Natural killer cell treated with Interleukin-12 subunit alpha and Interleukin-12 subunit beta and Interleukin-15 and Interleukin-18, amount 100 ng/mL, for 72 hours (primary cell): ENCODE data around the gene HOXD13. TPM values are rescaled to one million over a fixed set of nuclear protein-coding genes. Genes with fewer than 3 reads are reported as not detected.
A peak's percentile ranks its signal among the peaks of the same experiment; 100 is the strongest.

ENCODE experiments used
- ATAC-seq, 2 donors: fragments of 150-1000 bp; cut with Tn5 transposase in 1 of 2; sonication (Bioruptor Pico), chemical (Tn5 transposase) in 1 of 2; 2 replicates each; pipeline ENCODE4 v1.10.0; 2021
- DNase-seq: peaks from one replicate; pipeline ENCODE4 v3.0.0; 2022; ENCODE audit warnings: low spot score
- H3K27ac Mint-ChIP-seq, 2 donors: 1 replicate in 1 of 2; 2 replicates in 1 of 2; pipeline ENCODE4 v1.8.0; 2022; ENCODE audit warnings: mixed read lengths in 2 of 2, mild to moderate bottlenecking in 1 of 2, moderate library complexity in 1 of 2
- H3K27me3 Mint-ChIP-seq, 2 donors: 1 replicate in 1 of 2; 2 replicates in 1 of 2; pipeline ENCODE4 v1.8.0; 2022; ENCODE audit warnings: mixed read lengths in 2 of 2
- H3K36me3 Mint-ChIP-seq: one replicate; pipeline ENCODE4 v1.8.0; 2022; ENCODE audit warnings: mixed read lengths
- H3K4me1 Mint-ChIP-seq, 2 donors: 1 replicate in 1 of 2; 2 replicates in 1 of 2; pipeline ENCODE4 v1.8.0; 2022; ENCODE audit warnings: low read depth in 2 of 2, mixed read lengths in 2 of 2, mild to moderate bottlenecking in 1 of 2
- H3K4me3 Mint-ChIP-seq: one replicate; pipeline ENCODE4 v1.8.0; 2022; ENCODE audit warnings: mixed read lengths
- H3K9me3 Mint-ChIP-seq: 2 replicates; pipeline ENCODE4 v1.8.0; 2022; ENCODE audit warnings: mixed read lengths
- total RNA-seq, 2 donors: library from RNA; stranded (reverse); gene quantifications; one replicate each; pipeline ENCODE4 v1.2.3, GENCODE V29; 2022

Gene HOXD13
- total RNA-seq, 2 donors from 2014 or later: not detected

DNA sequence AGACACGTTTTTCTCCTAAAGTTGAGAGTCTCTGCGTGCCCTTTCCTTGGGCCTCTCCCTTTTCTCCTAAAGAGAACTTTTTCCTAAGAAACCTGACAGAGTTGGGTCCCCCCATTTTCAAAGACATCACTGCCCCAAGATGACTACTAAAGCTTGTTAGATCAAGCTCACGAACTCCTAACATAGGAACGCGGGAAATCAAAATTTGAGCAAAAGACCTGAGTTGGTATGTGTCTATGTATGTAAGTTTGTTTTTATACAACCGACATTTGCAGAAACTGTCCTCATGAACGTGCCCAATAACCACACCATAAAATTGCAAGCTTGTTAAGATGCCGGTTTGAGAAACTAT, 1.4 kb downstream of the HOXD13 start:
- H3K4me3 Mint-ChIP-seq: peak overlapping the region; percentile 5
- no peak for DNase-seq
- peaks cover 60 to 75% of the 10 kb centered on the region in 2 donors for H3K27me3 Mint-ChIP-seq
- no peaks in the 10 kb centered on the region for H3K9me3 Mint-ChIP-seq
- H3K36me3 Mint-ChIP-seq: no peaks in the 10 kb centered on the region
- H3K4me1 Mint-ChIP-seq: peaks cover 20 to 22% of the 10 kb centered on the region in 2 donors
- H3K27ac Mint-ChIP-seq: no peak overlapping the region
- no peak for ATAC-seq

GRCh38 chr2:176094349-176094748, 1.8 kb downstream of the HOXD13 start:
- no peak for DNase-seq
- Mint-ChIP-seq H3K36me3 (no peaks in the 10 kb centered on the region), H3K27me3 (peaks cover 61 to 71% of the 10 kb centered on the region in 2 donors), H3K27ac (no peak overlapping the region), H3K4me1 (peaks cover 20 to 22% of the 10 kb centered on the region in 2 donors), H3K4me3 (no peak overlapping the region), H3K9me3 (no peaks in the 10 kb centered on the region)
- ATAC-seq: no peak

DNA sequence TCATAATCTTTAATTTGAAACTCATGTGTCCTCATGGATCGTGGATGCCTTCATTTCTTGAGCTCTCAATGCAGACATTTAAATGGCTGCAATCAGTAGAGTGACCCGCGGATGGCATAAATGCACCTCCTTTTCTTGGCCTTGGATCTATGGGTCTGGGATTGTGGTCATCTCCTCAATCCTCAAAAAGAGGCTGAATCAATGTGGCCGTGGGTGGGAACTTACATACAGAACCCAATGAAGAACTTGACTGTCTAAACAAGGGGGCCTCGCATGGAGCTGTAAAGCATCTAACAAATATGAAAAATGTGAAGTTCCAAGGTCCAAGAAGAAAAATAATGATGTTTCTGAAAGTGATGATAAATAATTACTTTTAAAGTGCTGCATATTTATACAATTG, 2.9 kb downstream of the HOXD13 start:
- no peak overlapping the region for H3K4me3 Mint-ChIP-seq

DNA sequence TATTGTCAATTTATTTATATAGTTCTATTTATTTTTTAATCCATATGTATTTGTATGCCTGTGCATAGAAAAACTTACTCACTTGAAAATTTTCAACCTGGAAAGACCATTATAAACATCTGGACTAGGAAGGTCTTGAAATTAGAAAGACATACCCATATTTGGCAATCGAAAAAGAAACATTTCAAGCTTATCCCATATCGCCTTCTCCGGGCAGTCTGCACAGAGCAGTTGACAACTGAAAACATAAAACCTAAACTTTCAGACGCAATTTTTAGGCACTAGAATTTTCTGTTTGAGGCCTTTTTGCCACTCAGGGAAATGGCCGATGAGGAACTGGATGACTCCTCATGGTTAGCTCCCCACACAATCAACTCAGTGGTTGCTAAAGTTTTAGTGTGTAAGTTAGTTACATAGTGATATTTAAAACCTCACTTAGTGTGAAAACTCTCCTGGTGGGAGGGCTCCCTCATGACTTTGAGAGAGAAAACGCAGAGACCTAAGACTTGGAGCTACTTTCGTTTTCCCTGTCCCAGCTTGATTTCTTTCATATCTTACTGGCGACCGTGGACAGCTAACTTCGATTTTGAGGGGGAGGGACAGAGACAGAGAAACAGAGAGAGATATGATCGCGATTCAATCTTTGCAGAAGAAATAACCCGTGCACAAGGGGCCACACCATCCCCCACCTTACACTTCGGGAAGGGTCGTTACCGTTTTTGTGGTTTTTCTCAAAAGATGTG, 3.9 kb downstream of the HOXD13 start:
- Mint-ChIP-seq H3K36me3 (no peaks in the 10 kb centered on the region), H3K27ac (no peak overlapping the region), H3K4me1 (peaks cover 20 to 22% of the 10 kb centered on the region in 2 donors), H3K27me3 (peaks cover 53 to 63% of the 10 kb centered on the region in 2 donors), H3K9me3 (no peaks in the 10 kb centered on the region), H3K4me3 (peak overlapping the region; percentile 71)
- DNase-seq (no peak), ATAC-seq (no peak)

More for the DNA sequence above, 2.9 kb downstream of the HOXD13 start:
- Mint-ChIP-seq H3K27me3 (peaks cover 62% of the 10 kb centered on the region in 2 donors), H3K36me3 (no peaks in the 10 kb centered on the region), H3K9me3 (no peaks in the 10 kb centered on the region), H3K4me1 (peaks cover 20 to 22% of the 10 kb centered on the region in 2 donors), H3K27ac (no peak overlapping the region)
- ATAC-seq (no peak), DNase-seq (no peak)

- Mint-ChIP-seq H3K4me1 (peaks cover 15 to 18% of the 10 kb centered on the region in 2 donors), H3K4me3 (peak overlapping the region; percentile 71), H3K27ac (no peak overlapping the region), H3K27me3 (peaks cover 50 to 61% of the 10 kb centered on the region in 2 donors), H3K36me3 (no peaks in the 10 kb centered on the region), H3K9me3 (no peaks in the 10 kb centered on the region)
- no peak for DNase-seq
- ATAC-seq: peak; percentile 73 to 78
These were observed 4.7 kb downstream of the HOXD13 start for GRCh38 chr2:176096986-176097819.

DNA sequence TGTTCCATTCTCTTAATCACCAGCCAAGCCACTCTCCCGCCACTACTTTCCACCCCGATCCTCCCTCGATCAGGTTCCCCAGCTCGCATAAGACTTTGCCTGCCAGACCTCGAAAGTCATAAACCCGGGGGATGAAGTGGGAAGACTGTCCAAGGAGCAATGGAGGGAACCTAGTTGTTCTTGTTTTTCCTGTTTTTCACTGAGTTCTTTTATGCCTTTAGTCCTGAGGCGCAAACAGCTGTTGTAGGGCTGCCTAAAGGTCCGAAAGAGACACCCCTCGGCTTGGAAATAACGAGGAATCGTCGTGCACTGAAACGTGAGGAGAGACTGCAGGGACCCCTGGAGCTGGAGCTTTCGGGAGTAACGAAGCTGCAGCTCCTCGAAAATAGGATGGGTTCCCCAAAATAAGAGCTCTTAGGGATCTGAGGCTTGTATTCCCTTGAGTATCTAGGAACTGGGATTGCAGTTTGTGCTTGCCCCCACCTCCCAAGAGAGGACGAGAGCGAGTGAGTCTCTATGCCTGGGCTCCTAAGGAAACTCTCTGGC, 5.4 kb downstream of the HOXD13 start:
- Mint-ChIP-seq H3K4me1 (peaks cover 15 to 18% of the 10 kb centered on the region in 2 donors), H3K9me3 (no peaks in the 10 kb centered on the region), H3K27ac (no peak overlapping the region), H3K4me3 (peak overlapping the region; percentile 71), H3K27me3 (peaks cover 57 to 65% of the 10 kb centered on the region in 2 donors), H3K36me3 (no peaks in the 10 kb centered on the region)
- no peak for DNase-seq
- ATAC-seq: no peak

GRCh38 chr2:176098366-176099158, 6.0 kb downstream of the HOXD13 start:
- Mint-ChIP-seq H3K27ac (no peak overlapping the region), H3K36me3 (no peaks in the 10 kb centered on the region), H3K9me3 (no peaks in the 10 kb centered on the region), H3K4me3 (no peak overlapping the region), H3K27me3 (peaks cover 61 to 63% of the 10 kb centered on the region in 2 donors), H3K4me1 (peaks cover 15 to 16% of the 10 kb centered on the region in 2 donors)
- DNase-seq (no peak), ATAC-seq (no peak)

DNA sequence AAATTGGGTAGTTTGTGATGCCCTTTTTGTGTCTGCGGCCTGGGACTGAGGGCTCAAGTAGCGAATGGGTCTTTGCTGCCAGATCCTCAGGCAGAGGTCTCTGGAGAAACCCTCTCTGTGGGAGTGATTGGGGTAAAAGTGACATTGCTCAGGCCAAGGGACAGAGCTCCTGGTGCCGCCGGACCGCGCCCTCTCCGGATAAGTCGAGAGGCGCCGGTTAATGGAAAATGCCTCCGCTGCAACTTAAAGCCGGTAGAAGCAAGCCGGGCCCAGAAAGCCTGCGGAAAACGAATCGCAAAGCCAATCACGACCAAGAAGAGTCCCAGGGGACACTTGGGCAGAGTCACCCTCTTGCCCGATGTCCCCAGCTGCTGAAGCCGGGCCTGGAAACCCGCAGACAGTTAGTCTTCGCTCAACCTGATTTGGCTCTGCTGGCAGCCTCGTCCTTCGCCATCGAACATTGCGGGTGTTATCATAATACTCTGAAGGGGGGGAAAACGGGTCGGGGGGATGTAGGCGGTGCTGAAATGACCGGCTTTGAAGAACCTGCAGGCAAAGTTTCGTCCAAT, 6.7 kb downstream of the HOXD13 start:
- Mint-ChIP-seq H3K4me3 (no peak overlapping the region), H3K27ac (no peak overlapping the region), H3K9me3 (no peaks in the 10 kb centered on the region), H3K27me3 (peaks cover 61% of the 10 kb centered on the region in 2 donors), H3K36me3 (no peaks in the 10 kb centered on the region), H3K4me1 (peaks cover 13 to 15% of the 10 kb centered on the region in 2 donors)
- no peak for DNase-seq
- ATAC-seq: no peak

DNA sequence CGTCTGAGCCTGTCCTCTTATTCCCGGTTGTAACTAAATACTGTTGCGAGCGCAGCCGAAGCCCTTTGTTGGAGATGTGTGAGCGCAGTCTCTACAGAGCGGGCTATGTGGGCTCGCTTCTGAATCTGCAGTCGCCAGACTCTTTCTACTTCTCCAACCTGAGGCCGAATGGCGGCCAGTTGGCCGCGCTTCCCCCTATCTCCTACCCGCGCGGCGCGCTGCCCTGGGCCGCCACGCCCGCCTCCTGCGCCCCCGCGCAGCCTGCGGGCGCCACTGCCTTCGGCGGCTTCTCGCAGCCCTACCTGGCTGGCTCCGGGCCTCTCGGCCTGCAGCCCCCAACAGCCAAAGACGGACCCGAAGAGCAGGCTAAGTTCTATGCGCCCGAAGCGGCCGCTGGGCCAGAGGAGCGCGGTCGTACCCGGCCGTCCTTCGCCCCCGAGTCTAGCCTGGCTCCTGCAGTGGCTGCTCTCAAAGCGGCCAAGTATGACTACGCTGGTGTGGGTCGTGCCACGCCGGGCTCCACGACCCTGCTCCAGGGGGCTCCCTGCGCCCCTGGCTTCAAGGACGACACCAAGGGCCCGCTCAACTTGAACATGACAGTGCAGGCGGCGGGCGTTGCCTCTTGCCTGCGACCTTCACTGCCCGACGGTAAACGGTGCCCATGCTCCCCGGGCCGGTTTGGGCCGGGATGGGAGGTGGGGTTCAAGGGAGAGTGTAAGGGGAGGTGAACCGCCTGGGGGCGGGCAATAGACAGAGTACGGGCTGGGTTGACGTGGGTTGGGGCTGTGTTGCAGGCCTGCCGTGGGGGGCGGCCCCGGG, 7.4 kb downstream of the HOXD13 start, which contains the start of gene HOXD12:
Gene HOXD12 (plus strand): TSS at position 68 of the 819 bp plus-strand sequence. CDS start 7 bp downstream, at position 75.
- no peak within 1 kb of the TSS for H3K4me3 Mint-ChIP-seq
- peaks cover 15% of the 10 kb centered on the region in 2 donors for H3K4me1 Mint-ChIP-seq
- ATAC-seq: peak; percentile 14 to 15
- no peak within 1 kb of the TSS for H3K27ac Mint-ChIP-seq
- DNase-seq: no peak
- peaks cover 61 to 62% of the 10 kb centered on the region in 2 donors for H3K27me3 Mint-ChIP-seq
- no peaks in the 10 kb centered on the region for H3K36me3 Mint-ChIP-seq
- no peaks in the 10 kb centered on the region for H3K9me3 Mint-ChIP-seq

DNA sequence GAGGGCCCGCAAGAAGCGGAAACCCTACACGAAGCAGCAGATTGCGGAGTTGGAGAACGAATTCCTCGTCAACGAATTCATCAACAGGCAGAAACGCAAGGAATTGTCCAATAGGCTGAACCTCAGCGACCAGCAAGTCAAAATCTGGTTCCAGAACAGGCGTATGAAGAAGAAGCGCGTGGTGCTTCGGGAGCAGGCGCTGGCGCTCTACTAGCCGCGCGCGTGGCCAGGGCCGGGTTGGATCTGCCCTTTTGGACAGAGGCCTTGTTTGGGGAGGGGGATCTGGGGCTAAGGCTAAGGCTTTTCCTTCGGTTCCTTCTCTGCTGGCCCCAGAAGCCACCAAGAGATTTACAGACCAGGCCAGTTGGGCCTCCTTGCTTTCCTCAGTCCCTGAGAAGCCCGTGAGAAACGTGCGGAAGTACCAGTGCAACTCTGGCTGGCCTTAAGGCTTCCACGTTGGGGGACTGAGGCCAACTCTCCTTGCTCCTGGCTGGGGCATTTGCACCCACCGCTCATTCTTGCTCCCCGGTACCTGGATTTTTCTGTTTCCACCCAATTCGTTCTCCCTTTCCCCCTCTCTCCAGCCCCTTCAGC, 8.1 kb downstream of the HOXD13 start:
- Mint-ChIP-seq H3K27me3 (peaks cover 61 to 63% of the 10 kb centered on the region in 2 donors), H3K4me3 (no peak overlapping the region), H3K27ac (no peak overlapping the region), H3K9me3 (no peaks in the 10 kb centered on the region), H3K4me1 (peaks cover 15 to 18% of the 10 kb centered on the region in 2 donors), H3K36me3 (no peaks in the 10 kb centered on the region)
- ATAC-seq: no peak
- DNase-seq: peak; percentile 12

GRCh38 chr2:176101216-176101830, 8.8 kb downstream of the HOXD13 start:
- Mint-ChIP-seq H3K27ac (no peak overlapping the region), H3K4me1 (peaks cover 21 to 23% of the 10 kb centered on the region in 2 donors), H3K9me3 (no peaks in the 10 kb centered on the region), H3K36me3 (peaks cover 5% of the 10 kb centered on the region), H3K27me3 (peaks cover 64 to 69% of the 10 kb centered on the region in 2 donors), H3K4me3 (no peak overlapping the region)
- DNase-seq: no peak
- ATAC-seq: no peak

DNA sequence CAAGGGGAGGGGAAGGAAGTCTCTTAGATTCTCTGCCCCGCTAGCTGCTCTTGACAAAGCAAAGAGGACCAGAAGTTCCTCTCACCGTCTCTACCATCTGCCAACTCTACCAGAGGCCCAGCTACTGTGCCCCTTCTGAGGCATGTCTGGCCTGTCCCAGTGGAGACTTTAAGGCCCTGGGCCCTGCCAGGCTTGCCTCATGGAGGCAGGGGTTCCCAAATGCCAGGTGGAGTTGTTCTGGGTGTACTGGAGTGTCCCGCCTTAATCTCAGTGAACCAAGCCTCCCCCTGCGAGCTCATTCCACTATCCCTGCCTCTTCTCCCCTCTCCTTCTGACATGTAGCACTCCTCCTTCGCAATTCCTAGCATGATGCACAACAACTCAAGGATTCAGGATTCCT, 9.3 kb downstream of the HOXD13 start:
- peaks cover 18 to 21% of the 10 kb centered on the region in 2 donors for H3K4me1 Mint-ChIP-seq
- H3K36me3 Mint-ChIP-seq: peaks cover 7% of the 10 kb centered on the region
- peaks cover 62 to 66% of the 10 kb centered on the region in 2 donors for H3K27me3 Mint-ChIP-seq
- no peak for DNase-seq
- H3K4me3 Mint-ChIP-seq: no peak overlapping the region
- H3K27ac Mint-ChIP-seq: no peak overlapping the region
- ATAC-seq: no peak
- no peaks in the 10 kb centered on the region for H3K9me3 Mint-ChIP-seq
